Myocyte (in vitro differentiated cells): ENCODE data around the gene CTNNA1. TPM values are rescaled to one million over a fixed set of nuclear protein-coding genes. Genes with fewer than 3 reads are reported as not detected.

ENCODE experiments used
- DNase-seq: peaks from one replicate; pipeline ENCODE4 v3.0.0-alpha.2; 2012; ENCODE audit warnings: low read depth
- total RNA-seq: library from RNA; depleted of rRNA; stranded (reverse); fragments of >200 nt; gene quantifications from 2 replicates; pipeline ENCODE4 v1.2.3, GENCODE V29; 2014

CTNNA1 gene
- total RNA-seq, 1 donor from 2014 or later, result 787 TPM

GRCh38 chr5:138844812-138845513 lies 91.7 kb downstream of the CTNNA1 start:
- DNase-seq, result peak; percentile 76

GRCh38 chr5:138849439-138849838 lies 96.2 kb downstream of the CTNNA1 start:
- DNase-seq, result no peak

GRCh38 chr5:138849882-138850281 lies 96.7 kb downstream of the CTNNA1 start:
- DNase-seq, result no peak

GRCh38 chr5:138850865-138851435 lies 97.7 kb downstream of the CTNNA1 start:
- no peak for DNase-seq

- no peak for DNase-seq
These were observed 99.9 kb downstream of the CTNNA1 start for GRCh38 chr5:138853132-138853531.

GRCh38 chr5:138867011-138867410 lies 113.8 kb downstream of the CTNNA1 start:
- no peak for DNase-seq

GRCh38 chr5:138869038-138869437 lies 115.8 kb downstream of the CTNNA1 start:
- DNase-seq, result no peak

- peak; percentile 41 for DNase-seq
These were observed 116.7 kb downstream of the CTNNA1 start for GRCh38 chr5:138869763-138870500.

GRCh38 chr5:138870611-138871010 lies 117.4 kb downstream of the CTNNA1 start:
- DNase-seq, result peak; percentile 33

- DNase-seq, result no peak
These were observed 119.7 kb downstream of the CTNNA1 start for GRCh38 chr5:138872841-138873465.

GRCh38 chr5:138873466-138874221 lies 120.4 kb downstream of the CTNNA1 start:
- DNase-seq, result peak; percentile 18

GRCh38 chr5:138874241-138874640 lies 121.0 kb downstream of the CTNNA1 start:
- no peak for DNase-seq

GRCh38 chr5:138874771-138875551 lies 121.7 kb downstream of the CTNNA1 start, which contains the start of gene LRRTM2:
TSS of gene LRRTM2 (minus strand) at chr5:138875335. CDS start at chr5:138874911, 424 bp downstream.
- no peak for DNase-seq

- DNase-seq, result no peak
These were observed 122.3 kb downstream of the CTNNA1 start for GRCh38 chr5:138875552-138875875.

GRCh38 chr5:138875946-138876345 lies 122.7 kb downstream of the CTNNA1 start:
- DNase-seq, result no peak

- DNase-seq, result no peak
These were observed 123.6 kb downstream of the CTNNA1 start for GRCh38 chr5:138876811-138877210.

- no peak for DNase-seq
These were observed 125.4 kb downstream of the CTNNA1 start for GRCh38 chr5:138878437-138879235.

GRCh38 chr5:138883211-138883610 lies 130.0 kb downstream of the CTNNA1 start:
- no peak for DNase-seq

GRCh38 chr5:138884094-138884493 lies 130.9 kb downstream of the CTNNA1 start:
- DNase-seq, result no peak

- no peak for DNase-seq
These were observed 131.3 kb downstream of the CTNNA1 start for GRCh38 chr5:138884554-138884953.
